HL-60 (cell line): ENCODE data around the gene PHF14.

Experiments used
- DNase-seq, 2 experiments: peaks; one replicate each; pipeline ENCODE4 v3.0.0-alpha.2; 2010 to 2020; ENCODE audit warnings: low read depth in 1 of 2, low spot score in 1 of 2
- H3K27ac ChIP-seq: fragments of 250-450 bp; sonication (Bioruptor Pico); replicated peaks from 2 replicates; pipeline ENCODE4 v1.5.1; 2020; ENCODE audit warnings: mild to moderate bottlenecking, moderate library complexity
- H3K27me3 ChIP-seq: fragments of 250-450 bp; sonication (Bioruptor Pico); 2 replicates; pipeline ENCODE4 v1.5.1; 2021; ENCODE audit warnings: mild to moderate bottlenecking, moderate library complexity; ENCODE audit not compliant: insufficient read depth, poor library complexity, severe bottlenecking
- H3K4me3 ChIP-seq: replicated peaks from 2 replicates; pipeline ENCODE4 v1.5.1; 2011; ENCODE audit warnings: mild to moderate bottlenecking, control low read depth, low read length; ENCODE audit not compliant: insufficient read depth
- GABPA ChIP-seq: IDR thresholded peaks from 2 replicates; pipeline ENCODE4 v1.6.1; 2012; ENCODE audit warnings: low read depth
- POLR2AphosphoS5 ChIP-seq: IDR thresholded peaks from 2 replicates; pipeline ENCODE4 v1.6.1; 2012; ENCODE audit warnings: low read depth
- REST ChIP-seq: IDR thresholded peaks from 2 replicates; pipeline ENCODE4 v1.6.1; 2012; ENCODE audit warnings: low read depth; ENCODE audit not compliant: insufficient replicate concordance
- SPI1 ChIP-seq: IDR thresholded peaks from 2 replicates; pipeline ENCODE4 v1.6.1; 2012; ENCODE audit warnings: low read depth, mild to moderate bottlenecking, borderline replicate concordance
- TF ChIP-seq, protein P1 (sequence below): IDR thresholded peaks from one replicate; pipeline ENCODE4 v1.5.1; 2011; ENCODE audit warnings: low read length, control low read depth, inconsistent platforms; ENCODE audit not compliant: insufficient read depth

PHF14 gene

DNA sequence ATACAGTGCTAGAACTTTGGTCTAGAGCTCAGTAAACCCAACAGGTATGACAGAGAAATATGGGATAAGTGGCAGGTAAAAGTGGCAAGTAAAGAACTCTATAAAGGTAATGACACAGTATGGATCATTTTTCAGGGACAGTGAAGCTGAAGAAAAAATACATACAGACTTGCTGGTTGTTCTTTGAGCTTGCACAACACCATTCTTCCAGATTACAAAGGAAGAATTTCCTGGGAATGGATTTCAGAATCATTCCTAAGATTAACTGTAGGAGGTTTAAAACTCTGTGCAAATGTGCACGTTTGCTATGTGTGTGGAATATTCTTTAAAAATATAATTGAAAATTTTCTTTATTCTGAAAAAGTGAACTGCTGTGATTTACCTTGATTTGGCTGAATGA lies 36.0 kb downstream of the PHF14 start:
- no peak for DNase-seq
- no peak overlapping the region for H3K27ac ChIP-seq
- TF ChIP-seq REST: no peak
- TF ChIP-seq SPI1: no peak
- TF ChIP-seq GABPA: no peak
- TF ChIP-seq POLR2AphosphoS5: no peak
- TF ChIP-seq, protein P1, sequence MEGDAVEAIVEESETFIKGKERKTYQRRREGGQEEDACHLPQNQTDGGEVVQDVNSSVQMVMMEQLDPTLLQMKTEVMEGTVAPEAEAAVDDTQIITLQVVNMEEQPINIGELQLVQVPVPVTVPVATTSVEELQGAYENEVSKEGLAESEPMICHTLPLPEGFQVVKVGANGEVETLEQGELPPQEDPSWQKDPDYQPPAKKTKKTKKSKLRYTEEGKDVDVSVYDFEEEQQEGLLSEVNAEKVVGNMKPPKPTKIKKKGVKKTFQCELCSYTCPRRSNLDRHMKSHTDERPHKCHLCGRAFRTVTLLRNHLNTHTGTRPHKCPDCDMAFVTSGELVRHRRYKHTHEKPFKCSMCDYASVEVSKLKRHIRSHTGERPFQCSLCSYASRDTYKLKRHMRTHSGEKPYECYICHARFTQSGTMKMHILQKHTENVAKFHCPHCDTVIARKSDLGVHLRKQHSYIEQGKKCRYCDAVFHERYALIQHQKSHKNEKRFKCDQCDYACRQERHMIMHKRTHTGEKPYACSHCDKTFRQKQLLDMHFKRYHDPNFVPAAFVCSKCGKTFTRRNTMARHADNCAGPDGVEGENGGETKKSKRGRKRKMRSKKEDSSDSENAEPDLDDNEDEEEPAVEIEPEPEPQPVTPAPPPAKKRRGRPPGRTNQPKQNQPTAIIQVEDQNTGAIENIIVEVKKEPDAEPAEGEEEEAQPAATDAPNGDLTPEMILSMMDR: no peak
- H3K27me3 ChIP-seq: no peaks in the 10 kb centered on the region
- no peak overlapping the region for H3K4me3 ChIP-seq

DNA sequence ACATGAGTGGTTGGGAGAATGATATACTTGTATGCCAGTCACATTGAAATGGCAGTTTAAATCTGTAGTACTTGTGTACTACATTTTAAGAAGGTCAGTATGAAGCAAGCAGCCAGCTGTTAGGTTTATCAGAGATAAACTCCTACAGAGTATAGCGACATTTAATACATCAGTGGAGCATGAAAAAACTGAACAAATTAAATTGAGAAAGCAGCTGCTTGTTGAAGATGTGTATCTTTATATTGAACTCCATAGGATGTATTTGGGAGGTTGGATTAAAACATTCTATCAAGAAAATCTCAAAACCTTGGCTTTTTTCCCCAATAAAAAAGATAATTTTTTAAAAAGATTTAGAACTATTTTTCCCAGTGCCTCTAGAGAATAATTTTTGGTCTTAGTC lies 47.8 kb downstream of the PHF14 start:
- no peak overlapping the region for H3K27ac ChIP-seq

More for the DNA sequence above, 47.8 kb downstream of the PHF14 start:
- DNase-seq: no peak
- Histone ChIP-seq H3K4me3 (no peak overlapping the region), H3K27me3 (no peaks in the 10 kb centered on the region)
- TF ChIP-seq SPI1: no peak
- TF ChIP-seq POLR2AphosphoS5: no peak
- TF ChIP-seq, protein P1: no peak
- no peak for TF ChIP-seq GABPA
- TF ChIP-seq REST: no peak
